Fibroblast of mammary gland (primary cell): ENCODE measurements around the gene NANOS3.
A peak's percentile ranks its signal among the peaks of the same experiment; 100 is the strongest.

Experiments
- DNase-seq: peaks from one replicate; pipeline ENCODE4 v3.0.0-alpha.2; 2010; ENCODE audit warnings: low read depth
- H3K4me3 ChIP-seq: 2 replicates; pipeline ENCODE4 v1.5.1; 2011; ENCODE audit warnings: low read depth, mild to moderate bottlenecking, low read length, moderate library complexity; ENCODE audit not compliant: control insufficient read depth
- TF ChIP-seq, protein P1 (sequence below): conservative IDR thresholded peaks from 2 replicates; pipeline ENCODE4 v1.5.1; 2011; ENCODE audit warnings: low read depth, low read length, inconsistent platforms; ENCODE audit not compliant: control insufficient read depth, insufficient read depth

Gene NANOS3

GRCh38 chr19:13844130-13844631 is 32.8 kb upstream of the NANOS3 start:
- DNase-seq, result no peak
- TF ChIP-seq, protein P1, sequence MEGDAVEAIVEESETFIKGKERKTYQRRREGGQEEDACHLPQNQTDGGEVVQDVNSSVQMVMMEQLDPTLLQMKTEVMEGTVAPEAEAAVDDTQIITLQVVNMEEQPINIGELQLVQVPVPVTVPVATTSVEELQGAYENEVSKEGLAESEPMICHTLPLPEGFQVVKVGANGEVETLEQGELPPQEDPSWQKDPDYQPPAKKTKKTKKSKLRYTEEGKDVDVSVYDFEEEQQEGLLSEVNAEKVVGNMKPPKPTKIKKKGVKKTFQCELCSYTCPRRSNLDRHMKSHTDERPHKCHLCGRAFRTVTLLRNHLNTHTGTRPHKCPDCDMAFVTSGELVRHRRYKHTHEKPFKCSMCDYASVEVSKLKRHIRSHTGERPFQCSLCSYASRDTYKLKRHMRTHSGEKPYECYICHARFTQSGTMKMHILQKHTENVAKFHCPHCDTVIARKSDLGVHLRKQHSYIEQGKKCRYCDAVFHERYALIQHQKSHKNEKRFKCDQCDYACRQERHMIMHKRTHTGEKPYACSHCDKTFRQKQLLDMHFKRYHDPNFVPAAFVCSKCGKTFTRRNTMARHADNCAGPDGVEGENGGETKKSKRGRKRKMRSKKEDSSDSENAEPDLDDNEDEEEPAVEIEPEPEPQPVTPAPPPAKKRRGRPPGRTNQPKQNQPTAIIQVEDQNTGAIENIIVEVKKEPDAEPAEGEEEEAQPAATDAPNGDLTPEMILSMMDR, result no peak
- H3K4me3 ChIP-seq, result no peak overlapping the region

DNA sequence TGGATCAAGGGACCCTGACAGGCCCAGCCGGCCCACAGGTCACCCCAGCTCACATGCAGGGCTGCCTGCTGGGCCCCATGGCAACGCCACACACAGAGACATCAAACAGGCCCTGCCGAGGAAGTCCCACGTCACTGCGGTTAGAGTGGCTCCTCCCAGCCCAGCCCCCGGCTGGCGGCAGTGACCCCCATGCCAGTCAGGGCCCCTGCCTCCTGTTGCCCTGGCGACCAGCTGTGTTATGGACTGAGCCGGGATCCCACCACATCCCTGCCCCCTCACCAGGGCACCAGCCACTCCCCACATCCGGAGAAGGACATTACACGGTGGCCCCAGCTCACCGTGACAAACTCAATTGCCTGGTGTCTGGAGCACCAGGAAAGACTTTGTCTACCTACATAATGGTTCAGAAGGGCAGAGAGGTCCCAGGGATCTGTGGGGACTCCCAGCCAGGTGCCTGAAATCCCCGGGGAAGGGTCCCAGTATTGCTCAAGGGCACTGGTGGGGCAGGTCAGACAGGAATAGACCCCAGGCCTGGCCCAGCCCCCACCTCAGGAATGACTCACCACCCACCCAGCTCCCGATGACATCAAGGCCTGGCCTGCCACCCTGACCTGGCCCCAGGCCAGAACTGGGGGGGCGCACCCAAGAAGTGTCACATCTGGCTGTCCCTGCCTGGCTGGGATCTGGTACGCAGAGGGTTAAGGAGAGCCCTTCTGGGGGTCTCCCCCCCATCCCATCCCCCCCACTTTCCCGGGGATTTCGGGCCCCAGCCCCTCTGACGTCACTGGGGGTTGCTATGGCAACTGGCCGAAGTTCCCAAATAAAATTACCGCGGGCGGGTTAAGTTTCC is 30.2 kb upstream of the NANOS3 start:
- peak overlapping the region; percentile 50 for H3K4me3 ChIP-seq
- peak; percentile 82 for DNase-seq
- TF ChIP-seq, protein P1, result no peak

GRCh38 chr19:13847407-13848339 is 29.3 kb upstream of the NANOS3 start:
- H3K4me3 ChIP-seq, result peak overlapping the region; percentile 50
- peak; percentile 87 for DNase-seq
- TF ChIP-seq, protein P1, result no peak

- TF ChIP-seq, protein P1, result no peak
- no peak overlapping the region for H3K4me3 ChIP-seq
- DNase-seq, result no peak
Measured at GRCh38 chr19:13848340-13848677, 28.6 kb upstream of the NANOS3 start.

DNA sequence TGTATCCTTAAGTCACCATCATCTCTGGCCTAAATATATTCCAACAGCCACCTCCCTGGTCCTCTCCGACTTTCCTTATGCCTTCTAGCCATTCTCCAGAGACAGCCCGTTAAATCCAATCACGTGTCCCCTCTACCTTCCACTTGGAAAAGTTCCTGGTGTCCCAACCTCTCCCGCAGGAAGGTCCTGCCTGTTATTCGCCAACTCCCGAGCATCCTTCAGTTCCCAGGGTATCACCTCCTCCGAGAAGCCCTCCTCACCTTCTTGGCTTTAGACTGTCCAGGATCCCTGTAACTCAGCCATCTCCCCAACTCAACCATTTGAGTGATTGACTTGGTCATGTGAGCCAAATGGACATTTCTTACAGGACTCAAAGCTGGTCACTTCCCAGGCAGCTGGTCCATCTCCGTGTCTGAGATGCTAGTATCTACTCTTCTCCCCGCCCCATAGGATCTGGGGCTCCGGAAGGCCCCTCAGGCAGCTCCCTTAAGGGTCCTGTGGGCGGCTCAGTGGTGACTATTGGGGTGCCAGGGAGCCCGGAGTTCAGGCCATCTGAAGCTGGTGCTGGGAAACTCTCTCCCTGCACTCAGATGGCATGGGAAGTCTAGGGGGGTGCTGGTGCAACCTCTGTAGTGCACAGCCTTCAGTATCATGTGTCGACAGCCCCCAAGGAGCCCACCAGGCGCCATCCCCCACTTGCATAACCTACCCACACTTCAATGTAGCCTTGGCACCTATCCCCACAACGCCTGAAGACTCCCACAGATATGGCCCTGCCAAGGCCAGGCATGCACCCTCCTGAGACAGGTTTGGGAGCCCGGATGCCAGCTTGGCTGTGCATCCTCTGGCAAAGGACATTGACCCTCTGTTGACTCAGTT is 27.9 kb upstream of the NANOS3 start:
- H3K4me3 ChIP-seq, result no peak overlapping the region
- TF ChIP-seq, protein P1, result no peak
- no peak for DNase-seq
